ENCODE data around the gene TSPAN32. TPM values are rescaled to one million over a fixed set of nuclear protein-coding genes. Genes with fewer than 3 reads are reported as not detected.
A peak's percentile ranks its signal among the peaks of the same experiment; 100 is the strongest.
"Not testable (repeated sequence)": the region's sequence is repeated elsewhere in the genome, so short reads cannot be mapped to it uniquely, and the experiment has no call there.

TSPAN32 gene
- total RNA-seq, 1 donor from 2014 or later: not detected

- not testable (repeated sequence) for DNase-seq (ENCODE audit: low read depth in 2 of 2)
Observed at GRCh38 chr11:2333486-2334205, 31.8 kb downstream of the TSPAN32 start.

DNA sequence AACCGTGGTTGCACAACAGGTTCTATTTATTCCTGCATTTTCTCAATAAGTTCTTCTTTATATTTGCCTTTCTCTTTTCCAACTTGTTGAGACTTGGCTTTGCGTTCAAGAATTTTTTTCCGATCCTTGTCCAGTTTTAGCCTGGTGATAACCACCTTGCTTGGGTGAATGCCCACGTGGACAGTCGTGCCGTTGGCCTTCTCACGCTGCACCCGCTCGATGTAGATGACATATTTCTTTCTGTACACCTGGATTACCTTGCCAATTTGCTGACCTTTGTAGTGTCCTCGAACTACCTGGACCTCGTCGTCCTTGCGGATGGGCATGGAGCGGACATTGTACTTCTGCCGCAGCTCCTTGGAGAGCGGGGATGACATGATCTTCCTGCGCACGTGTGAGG, 33.5 kb downstream of the TSPAN32 start:
- DNase-seq (ENCODE audit: low read depth in 2 of 2): not testable (repeated sequence)

- not testable (repeated sequence) for DNase-seq (ENCODE audit: low read depth in 2 of 2)
Observed at GRCh38 chr11:2338760-2339159, 36.9 kb downstream of the TSPAN32 start.

DNA sequence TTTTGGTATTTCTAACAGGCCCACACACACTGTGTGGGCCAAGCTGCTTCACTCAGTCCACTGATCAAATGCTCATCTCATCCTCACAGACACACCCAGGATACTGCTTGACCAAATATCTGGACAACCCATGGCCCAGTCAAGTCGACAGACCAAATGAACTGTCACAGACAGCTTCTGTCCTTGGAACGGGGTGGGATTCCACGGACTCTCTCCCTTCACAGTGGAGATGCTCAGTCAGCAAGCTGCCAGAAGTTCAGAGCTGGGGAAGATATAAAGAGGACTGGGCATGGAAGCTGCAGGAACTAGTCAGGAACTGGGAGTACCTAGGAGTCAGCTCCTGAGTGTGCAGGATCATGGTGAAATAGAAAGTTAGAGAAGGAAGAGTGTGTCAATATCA, 40.7 kb downstream of the TSPAN32 start:
- DNase-seq (ENCODE audit: low read depth in 2 of 2): no peak

DNA sequence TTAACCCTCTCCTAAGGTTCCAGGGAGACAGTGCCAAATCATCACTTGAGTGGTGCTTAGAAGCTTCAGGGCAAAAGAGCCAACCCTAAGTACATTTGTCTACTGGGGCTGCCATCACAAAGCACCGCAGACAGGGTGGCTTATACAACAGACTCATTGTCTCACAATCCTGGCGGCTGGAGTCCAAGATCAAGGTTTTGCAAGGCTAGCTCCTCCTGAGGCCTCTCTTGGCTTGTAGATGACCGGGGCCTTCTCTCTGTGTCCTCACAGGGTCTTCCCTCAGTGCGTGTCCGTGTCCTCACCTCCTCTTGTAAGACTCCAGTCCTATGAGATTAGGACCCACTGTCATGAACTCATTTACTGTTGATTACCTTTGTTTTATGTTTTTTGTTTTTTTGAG, 41.2 kb downstream of the TSPAN32 start:
- no peak for DNase-seq (ENCODE audit: low read depth in 2 of 2)

GRCh38 chr11:2343502-2343901, 41.7 kb downstream of the TSPAN32 start:
- no peak for DNase-seq (ENCODE audit: low read depth in 2 of 2)

GRCh38 chr11:2345050-2345449, 43.2 kb downstream of the TSPAN32 start:
- DNase-seq (ENCODE audit: low read depth in 2 of 2): no peak

- DNase-seq (ENCODE audit: low read depth in 2 of 2): no peak
Observed at GRCh38 chr11:2346014-2346413, 44.2 kb downstream of the TSPAN32 start.

- no peak for DNase-seq (ENCODE audit: low read depth in 2 of 2)
Observed at GRCh38 chr11:2346586-2347307, 44.9 kb downstream of the TSPAN32 start.

GRCh38 chr11:2347308-2347830, 45.6 kb downstream of the TSPAN32 start:
- no peak for DNase-seq (ENCODE audit: low read depth in 2 of 2)

DNA sequence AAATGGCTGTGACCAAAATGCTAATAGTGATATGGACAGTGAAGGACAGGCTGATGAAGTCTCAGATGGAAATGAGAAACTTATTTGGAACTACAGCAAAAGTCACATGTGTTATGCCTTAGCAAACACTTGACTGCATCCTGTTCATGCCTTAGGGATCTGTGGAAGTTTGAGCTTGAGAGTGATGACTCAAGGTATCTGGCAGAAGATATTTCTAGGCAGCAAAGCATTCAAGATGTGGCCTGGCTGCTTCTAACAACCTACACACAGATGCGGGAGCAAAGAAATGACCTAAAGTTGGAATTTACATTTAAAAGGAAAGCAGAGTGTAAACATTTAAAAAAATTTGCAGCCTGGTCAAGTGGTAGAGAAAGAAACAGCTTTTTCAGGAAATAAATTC, 47.2 kb downstream of the TSPAN32 start:
- no peak for DNase-seq (ENCODE audit: low read depth in 2 of 2)

GRCh38 chr11:2351701-2352100, 49.9 kb downstream of the TSPAN32 start:
- DNase-seq (ENCODE audit: low read depth in 2 of 2): no peak

GRCh38 chr11:2352420-2352819, 50.6 kb downstream of the TSPAN32 start:
- DNase-seq (ENCODE audit: low read depth in 2 of 2): no peak

DNA sequence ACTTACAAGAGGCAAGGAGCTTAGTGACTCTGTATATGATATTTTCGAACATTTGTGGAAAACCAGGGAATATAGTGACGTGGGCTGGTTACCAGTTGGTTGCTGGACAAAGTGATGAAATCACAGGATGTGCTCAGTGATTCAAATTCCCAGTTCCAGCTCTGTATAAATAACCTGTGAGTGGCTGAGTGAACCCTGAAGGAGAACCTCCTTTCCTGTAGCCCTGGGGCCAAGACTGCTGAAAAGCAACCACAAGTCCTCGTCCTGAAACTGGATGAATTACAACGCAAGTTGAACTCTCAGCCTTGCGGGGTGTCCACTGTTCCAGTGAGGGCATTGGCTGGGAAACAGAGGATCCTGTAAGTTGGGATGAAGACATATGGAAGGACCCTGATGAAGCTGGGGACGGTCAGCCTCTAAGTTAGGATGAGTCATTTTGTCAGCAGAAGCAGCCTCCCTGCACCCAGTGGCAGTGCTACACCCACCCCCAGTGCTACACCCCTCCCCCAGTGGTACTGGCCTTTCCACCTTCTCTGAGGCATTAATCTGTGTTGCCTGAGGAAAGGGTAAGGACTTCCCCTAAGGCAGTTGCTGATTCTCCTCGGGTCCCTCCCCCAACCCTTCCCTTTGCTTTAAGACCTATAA, 53.3 kb downstream of the TSPAN32 start:
- DNase-seq (ENCODE audit: low read depth in 2 of 2): peak in 1 of 2 donors; percentile 23

DNA sequence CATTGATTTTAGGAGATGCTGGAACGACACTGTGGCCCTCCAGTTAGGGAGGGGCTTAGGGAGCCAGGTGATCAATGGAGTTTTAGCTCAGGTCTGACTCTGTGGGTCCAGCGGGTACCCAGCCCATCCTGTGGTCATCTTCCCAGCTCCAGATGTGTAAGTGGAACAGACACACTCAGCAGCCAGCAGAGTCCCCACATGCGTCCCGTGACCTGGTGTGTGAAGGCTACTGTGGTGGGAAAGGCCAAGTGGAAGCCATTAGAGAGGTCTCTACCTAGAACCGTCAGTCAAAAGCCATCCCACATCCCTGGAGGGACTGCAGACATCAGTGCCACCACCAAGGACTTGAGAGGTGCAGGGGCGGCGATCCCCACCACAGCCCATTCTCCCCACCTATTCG, 55.4 kb downstream of the TSPAN32 start:
- DNase-seq (ENCODE audit: low read depth in 2 of 2): no peak

- not testable (repeated sequence) for DNase-seq (ENCODE audit: low read depth in 2 of 2)
Observed at GRCh38 chr11:2357651-2358050, 55.8 kb downstream of the TSPAN32 start.

DNA sequence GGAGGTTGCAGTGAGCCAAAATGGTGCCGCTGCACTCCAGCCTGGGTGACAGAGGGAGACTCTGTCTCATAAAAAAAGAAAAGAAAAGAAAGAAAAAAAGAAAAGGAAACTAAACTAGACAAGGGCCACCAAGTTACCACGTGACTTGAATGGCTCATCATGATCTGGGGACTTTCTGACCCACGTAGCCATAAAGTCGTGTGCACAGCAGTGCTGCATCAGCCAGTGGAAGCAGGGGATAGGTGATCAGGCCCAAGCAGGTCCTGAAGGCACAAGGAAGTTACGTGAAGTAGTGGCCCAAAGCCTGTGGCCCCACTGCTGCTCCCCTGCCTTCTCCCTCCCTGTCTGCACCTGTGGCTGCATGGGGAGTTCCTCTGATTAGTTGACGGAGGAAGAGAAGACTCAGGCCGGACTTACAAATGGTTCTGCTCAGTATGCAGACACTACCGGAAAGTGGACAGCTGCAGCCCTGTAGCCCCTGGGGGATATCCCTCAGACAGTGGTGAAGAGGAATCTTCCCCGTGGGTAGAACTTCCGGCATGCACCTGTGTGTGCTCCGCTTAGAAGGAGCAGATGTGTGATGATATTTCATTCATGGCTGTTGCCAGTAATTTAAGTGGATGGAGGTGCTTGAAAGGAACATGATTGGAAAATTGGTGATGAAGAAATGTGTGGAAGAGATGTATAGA, 57.1 kb downstream of the TSPAN32 start:
- no peak for DNase-seq (ENCODE audit: low read depth in 2 of 2)

GRCh38 chr11:2359557-2359956, 57.7 kb downstream of the TSPAN32 start:
- DNase-seq (ENCODE audit: low read depth in 2 of 2): no peak

- DNase-seq (ENCODE audit: low read depth in 2 of 2): no peak
Observed at GRCh38 chr11:2360081-2360642, 58.3 kb downstream of the TSPAN32 start.

DNA sequence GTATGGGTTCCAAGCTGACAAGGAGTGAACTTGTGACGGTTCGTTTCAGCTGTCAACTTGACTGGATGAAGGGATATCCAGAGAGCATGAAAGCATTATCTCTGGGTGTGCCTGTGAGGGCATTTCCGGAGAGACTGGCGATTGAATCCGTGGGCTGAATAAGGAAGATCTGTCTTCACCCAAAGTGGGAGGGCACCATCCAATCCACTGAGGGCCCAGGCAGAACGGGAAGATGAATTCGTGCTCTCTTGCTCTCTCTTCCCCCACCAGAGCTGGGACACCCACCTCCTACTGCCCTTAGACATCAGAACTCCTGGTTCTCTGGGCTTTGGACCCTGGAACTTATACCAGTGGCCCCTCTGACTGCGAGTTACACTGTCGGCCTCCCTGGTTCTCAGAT, 59.8 kb downstream of the TSPAN32 start:
- no peak for DNase-seq (ENCODE audit: low read depth in 2 of 2)

DNA sequence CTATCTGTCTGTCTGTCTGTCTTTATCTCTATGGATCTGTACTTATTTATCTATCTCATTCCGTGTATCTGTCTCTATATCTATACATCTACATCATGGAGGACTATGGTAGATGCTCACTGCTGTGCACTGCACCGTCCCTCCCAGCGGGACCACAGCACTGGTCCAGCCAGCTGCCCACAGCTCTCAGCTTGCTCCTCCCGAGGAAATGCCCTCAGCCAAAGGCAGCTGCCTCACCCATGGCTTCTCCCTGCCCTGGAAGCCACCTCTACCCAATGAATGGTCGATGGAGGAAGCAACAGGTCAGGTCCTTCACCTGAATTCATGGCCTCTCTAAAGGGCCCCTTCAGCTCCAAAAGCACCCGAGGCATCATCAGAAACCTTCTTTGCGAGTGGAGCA, 60.6 kb downstream of the TSPAN32 start:
- DNase-seq (ENCODE audit: low read depth in 2 of 2): no peak

All from lung microvascular endothelial cell (primary cell).